ENCODE measurements around the gene TXNRD2.

DNA sequence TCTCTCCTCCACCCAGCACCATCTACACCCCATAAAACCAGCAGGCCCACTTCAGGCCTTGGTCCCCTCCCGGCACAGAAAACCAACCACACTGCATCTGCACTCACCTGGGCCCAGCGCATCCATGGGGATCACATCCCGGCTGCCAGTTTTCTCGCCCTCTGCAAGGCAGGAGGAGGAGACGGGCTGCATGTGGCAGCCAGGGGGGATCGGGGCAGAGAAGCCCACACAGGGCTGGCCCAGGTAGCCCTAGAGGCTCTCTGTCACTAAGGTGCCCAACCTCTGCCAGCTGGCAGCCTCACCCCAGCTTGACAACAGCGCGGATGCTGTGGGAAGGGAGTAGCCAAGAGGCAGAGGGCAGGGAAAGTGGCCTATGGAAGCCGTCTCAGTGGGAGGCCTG is 30.6 kb upstream of the TXNRD2 start:
- no peak for TF ChIP-seq POLR2AphosphoS5 (IDR thresholded peaks at IDR 0.05; ENCODE audit: low read depth, low read length)
- TF ChIP-seq, protein P1, sequence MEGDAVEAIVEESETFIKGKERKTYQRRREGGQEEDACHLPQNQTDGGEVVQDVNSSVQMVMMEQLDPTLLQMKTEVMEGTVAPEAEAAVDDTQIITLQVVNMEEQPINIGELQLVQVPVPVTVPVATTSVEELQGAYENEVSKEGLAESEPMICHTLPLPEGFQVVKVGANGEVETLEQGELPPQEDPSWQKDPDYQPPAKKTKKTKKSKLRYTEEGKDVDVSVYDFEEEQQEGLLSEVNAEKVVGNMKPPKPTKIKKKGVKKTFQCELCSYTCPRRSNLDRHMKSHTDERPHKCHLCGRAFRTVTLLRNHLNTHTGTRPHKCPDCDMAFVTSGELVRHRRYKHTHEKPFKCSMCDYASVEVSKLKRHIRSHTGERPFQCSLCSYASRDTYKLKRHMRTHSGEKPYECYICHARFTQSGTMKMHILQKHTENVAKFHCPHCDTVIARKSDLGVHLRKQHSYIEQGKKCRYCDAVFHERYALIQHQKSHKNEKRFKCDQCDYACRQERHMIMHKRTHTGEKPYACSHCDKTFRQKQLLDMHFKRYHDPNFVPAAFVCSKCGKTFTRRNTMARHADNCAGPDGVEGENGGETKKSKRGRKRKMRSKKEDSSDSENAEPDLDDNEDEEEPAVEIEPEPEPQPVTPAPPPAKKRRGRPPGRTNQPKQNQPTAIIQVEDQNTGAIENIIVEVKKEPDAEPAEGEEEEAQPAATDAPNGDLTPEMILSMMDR (IDR thresholded peaks at IDR 0.05 in 2 of 3, conservative IDR thresholded peaks at IDR 0.05 in 1 of 3; ENCODE audit: borderline replicate concordance in 1 of 3, insufficient read depth in 1 of 3, low read depth in 2 of 3, low read length in 2 of 3): no peak

Data from HCT116 (cell line).